HepG2 (cell line): ENCODE results near the gene NDUFB3. TPM values are rescaled to one million over a fixed set of nuclear protein-coding genes. Genes with fewer than 3 reads are reported as not detected.

Source experiments
- EP300 ChIP-seq, 3 experiments: sonication (generic) in 1 of 3; formaldehyde crosslinking in 1 of 3; IDR thresholded peaks; 2 replicates each; pipeline versions ENCODE4 v1.5.1 to v1.6.1; 2011 to 2020; ENCODE audit warnings: low read depth in 2 of 3, low read length in 2 of 3, borderline replicate concordance in 1 of 3, improper control_type of control experiment in 1 of 3, mild to moderate bottlenecking in 1 of 3, missing genetic modification reagents in 1 of 3, moderate library complexity in 1 of 3
- HCFC1 ChIP-seq: fragments of 150-350 bp; IDR thresholded peaks from 2 replicates; pipeline ENCODE4 v1.6.1; 2014; ENCODE audit warnings: low read depth, low read length
- IKZF4 ChIP-seq: sonication (generic); formaldehyde crosslinking; IDR thresholded peaks from 2 replicates; pipeline ENCODE4 v1.5.1; 2020; ENCODE audit warnings: borderline replicate concordance, mild to moderate bottlenecking, low read depth, missing genetic modification reagents; ENCODE audit errors: not compliant biosample characterization
- KMT2A ChIP-seq: sonication (generic); formaldehyde crosslinking; IDR thresholded peaks from 2 replicates; pipeline ENCODE4 v1.4.0; 2020; ENCODE audit warnings: missing genetic modification reagents
- PBX2 ChIP-seq: IDR thresholded peaks from 2 replicates; pipeline ENCODE4 v1.6.1; 2016; ENCODE audit warnings: control low read depth
- PHF5A ChIP-seq: IDR thresholded peaks from one replicate; pipeline ENCODE4 v1.6.1; 2018; ENCODE audit warnings: low read depth, missing genetic modification reagents; ENCODE audit not compliant: unreplicated experiment
- SALL2 ChIP-seq: sonication (generic); formaldehyde crosslinking; IDR thresholded peaks from 2 replicates; pipeline ENCODE4 v1.8.1; 2023; ENCODE audit warnings: mild to moderate bottlenecking, missing genetic modification reagents, inconsistent platforms
- ZBTB46 ChIP-seq: sonication (generic); formaldehyde crosslinking; IDR thresholded peaks from 2 replicates; pipeline ENCODE4 v1.4.0; 2020; ENCODE audit warnings: mild to moderate bottlenecking, missing genetic modification reagents, borderline replicate concordance
- ZBTB7B ChIP-seq: sonication (generic); formaldehyde crosslinking; IDR thresholded peaks from 2 replicates; pipeline ENCODE4 v1.4.0; 2020; ENCODE audit warnings: missing genetic modification reagents
- ZFP37 ChIP-seq: sonication (generic); formaldehyde crosslinking; IDR thresholded peaks from 2 replicates; pipeline ENCODE4 v1.4.0; 2020; ENCODE audit warnings: missing genetic modification reagents, borderline replicate concordance
- ZHX2 ChIP-seq, 2 experiments: sonication (generic) in 1 of 2; formaldehyde crosslinking in 1 of 2; IDR thresholded peaks; 2 replicates each; pipeline versions ENCODE4 v1.6.1 to v1.9.0; 2014 to 2022; ENCODE audit warnings: antibody characterized with exemption in 1 of 2, borderline replicate concordance in 1 of 2, inconsistent platforms in 1 of 2, low read depth in 1 of 2, missing genetic modification reagents in 1 of 2
- ZNF562 ChIP-seq: sonication (generic); formaldehyde crosslinking; IDR thresholded peaks from 2 replicates; pipeline ENCODE4 v1.8.0; 2022; ENCODE audit warnings: missing genetic modification reagents, borderline replicate concordance
- ZNF564 ChIP-seq: sonication (generic); formaldehyde crosslinking; IDR thresholded peaks from 2 replicates; pipeline ENCODE4 v1.8.1; 2023; ENCODE audit warnings: mild to moderate bottlenecking, missing genetic modification reagents
- ZNF597 ChIP-seq: sonication (generic); formaldehyde crosslinking; IDR thresholded peaks from 2 replicates; pipeline ENCODE4 v1.5.0; 2020; ENCODE audit warnings: missing genetic modification reagents
- ZNF598 ChIP-seq: sonication (generic); formaldehyde crosslinking; IDR thresholded peaks from 2 replicates; pipeline ENCODE4 v1.5.1; 2020; ENCODE audit warnings: mild to moderate bottlenecking, missing genetic modification reagents, borderline replicate concordance
- ZNF614 ChIP-seq: IDR thresholded peaks from 2 replicates; pipeline ENCODE4 v1.6.1; 2018; ENCODE audit warnings: missing biosample characterization, missing genetic modification reagents, inconsistent platforms, borderline replicate concordance
- ZNF746 ChIP-seq: sonication (generic); formaldehyde crosslinking; IDR thresholded peaks from 2 replicates; pipeline ENCODE4 v1.8.0; 2022; ENCODE audit warnings: mild to moderate bottlenecking, missing genetic modification reagents
- ZNF841 ChIP-seq: sonication (generic); formaldehyde crosslinking; IDR thresholded peaks from 2 replicates; pipeline ENCODE4 v1.8.1; 2023; ENCODE audit warnings: missing genetic modification reagents, borderline replicate concordance
- ZSCAN21 ChIP-seq: sonication (generic); formaldehyde crosslinking; IDR thresholded peaks from 2 replicates; pipeline ENCODE4 v1.8.0; 2022; ENCODE audit warnings: mild to moderate bottlenecking, missing genetic modification reagents, moderate library complexity, borderline replicate concordance
- polyA plus RNA-seq, 8 experiments: library from polyadenylated mRNA; depleted of rRNA in 3 of 8; stranded (reverse) in 7 of 8; unstranded in 1 of 8; fragments of >200 nt; fragmentation: Illumina TruSeq in 4 of 8; extraction: Trizol in 4 of 8; gene quantifications; 2 replicates each; pipeline versions ENCODE4 v1.2.1 to v1.2.3, GENCODE V29; 2011 to 2016; ENCODE audit warnings: low read depth in 4 of 8, missing spikeins in 1 of 8, mixed read lengths in 1 of 8; ENCODE audit not compliant: insufficient read depth in 1 of 8
- total RNA-seq, 5 experiments: library from RNA; depleted of rRNA; stranded (reverse); fragments of >200 nt; fragmentation: Illumina TruSeq; extraction: Trizol; gene quantifications; 2 replicates each; pipeline ENCODE4 v1.2.3, GENCODE V29; 2016; ENCODE audit warnings: low read depth in 1 of 5

NDUFB3 gene
- total and polyA plus RNA-seq, 2 of the 13 experiments (the other 11 are each of a cell fraction or from before 2014, with no cell fraction given) = 50.7 to 159 TPM

GRCh38 chr2:201128933-201129505, 57.2 kb downstream of the NDUFB3 start (continued):
- TF ChIP-seq ZBTB7B (CRISPR knock-in tag) (0 out of 2 replicates have a peak, but pooled peaks have one; percentile 30), ZNF564 (no peak), ZNF597 (CRISPR knock-in tag) (no peak), PHF5A (no peak), ZHX2 (IDR thresholded peaks at IDR 0.05; ENCODE audit: low read depth) (no peak), ZHX2 (CRISPR knock-in tag; IDR thresholded peaks at IDR 0.05; ENCODE audit: borderline replicate concordance) (no peak), HCFC1 (no peak), ZNF598 (no peak), ZNF562 (no peak), SALL2 (no peak), ZNF614 (CRISPR knock-in tag) (0 out of 2 replicates have a peak, but pooled peaks have one; percentile 69), IKZF4 (CRISPR knock-in tag) (no peak), ZSCAN21 (CRISPR knock-in tag) (no peak), ZNF841 (CRISPR knock-in tag) (no peak), KMT2A (CRISPR knock-in tag) (0 out of 2 replicates have a peak, but pooled peaks have one; percentile 52), ZBTB46 (CRISPR knock-in tag) (no peak), ZNF746 (no peak), PBX2 (CRISPR knock-in tag) (no peak), ZFP37 (CRISPR knock-in tag) (no peak), EP300 (IDR thresholded peaks at IDR 0.05; ENCODE audit: low read depth in 2 of 2, low read length in 2 of 2) (peak in 1 of 2 experiments; percentile 62; a peak in 1 of 4 replicates), EP300 (CRISPR knock-in tag; IDR thresholded peaks at IDR 0.05; ENCODE audit: borderline replicate concordance) (no peak)
